SK-N-MC (cell line): Measurements from ENCODE around the gene SSU72.
"Not testable (repeated sequence)": the region's sequence is repeated elsewhere in the genome, so short reads cannot be mapped to it uniquely, and the experiment has no call there.

ENCODE experiments used
- EZH2 ChIP-seq: fragments of 200-600 bp; sonication (generic); IDR thresholded peaks from one replicate; pipeline ENCODE4 v1.6.1; 2017; ENCODE audit warnings: antibody characterized with exemption
- FOXP2 ChIP-seq: optimal IDR thresholded peaks from 2 replicates; pipeline ENCODE3; 2011; ENCODE audit warnings: mild to moderate bottlenecking, moderate library complexity; ENCODE audit not compliant: insufficient read depth; ENCODE audit errors: extremely low read length, control extremely low read depth
- POLR2AphosphoS5 ChIP-seq: IDR thresholded peaks from 2 replicates; pipeline ENCODE4 v1.6.1; 2012; ENCODE audit warnings: mild to moderate bottlenecking, low read depth, low read length, borderline replicate concordance

DNA sequence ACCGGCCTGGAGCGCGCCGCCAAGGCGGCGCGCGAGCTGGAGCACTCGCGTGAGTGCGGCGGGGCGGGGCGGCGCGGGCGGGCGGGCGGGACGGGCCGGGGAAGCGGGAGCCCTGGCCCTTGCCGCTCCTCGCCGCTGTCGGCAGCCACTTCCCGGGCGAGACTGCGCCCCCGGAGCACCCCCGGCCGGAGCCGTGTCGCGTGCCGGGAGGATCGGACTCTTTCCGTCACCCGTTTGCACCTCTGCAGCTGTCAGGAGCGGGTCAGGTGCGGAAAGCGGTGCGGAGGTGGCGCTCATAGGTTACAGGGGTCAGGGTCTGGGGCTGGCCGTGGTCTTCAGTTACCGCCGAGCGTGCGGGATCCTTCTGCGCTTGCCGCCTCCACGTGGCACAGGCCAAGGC, 62.2 kb downstream of the SSU72 start:
- not testable (repeated sequence) for TF ChIP-seq POLR2AphosphoS5, EZH2, FOXP2
